ENCODE measurements around the gene CDC25B.

CDC25B gene

DNA sequence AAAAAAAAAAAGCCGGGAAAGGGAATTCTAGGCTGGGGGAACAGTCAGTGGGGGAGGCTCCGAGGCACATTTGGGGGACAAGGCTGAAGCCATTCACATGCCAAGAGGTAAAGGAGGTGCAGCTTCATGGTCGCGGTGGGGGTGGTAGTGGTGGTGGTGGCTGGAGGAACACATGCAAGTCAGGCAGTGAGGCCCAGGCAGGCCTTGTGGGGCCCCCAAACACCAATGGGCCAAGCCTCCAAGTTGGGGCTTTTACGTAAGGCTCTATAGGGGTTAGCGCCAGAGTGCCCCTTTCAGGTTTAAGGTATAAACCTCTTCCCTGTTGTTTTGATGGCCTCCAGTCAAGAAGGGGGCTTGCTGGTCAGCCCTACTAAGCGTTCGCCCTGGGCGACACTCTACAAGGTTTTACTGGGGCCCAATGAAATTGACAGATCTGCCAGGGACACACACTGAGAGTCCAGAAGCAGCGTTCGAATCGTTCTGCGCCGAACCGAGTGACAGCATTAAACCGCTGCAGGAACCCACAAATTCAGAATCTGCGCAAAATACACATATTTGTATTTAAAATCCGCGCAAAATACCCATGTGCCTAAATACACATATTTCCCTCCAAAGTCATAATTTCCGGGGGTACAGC lies 23.4 kb downstream of the CDC25B start:
- peak overlapping the region; percentile 29 to 71 for H3K4me3 ChIP-seq (replicated peaks in 1 of 2; ENCODE audit: low read depth in 2 of 2, low read length in 2 of 2)
- TF ChIP-seq, protein P1, sequence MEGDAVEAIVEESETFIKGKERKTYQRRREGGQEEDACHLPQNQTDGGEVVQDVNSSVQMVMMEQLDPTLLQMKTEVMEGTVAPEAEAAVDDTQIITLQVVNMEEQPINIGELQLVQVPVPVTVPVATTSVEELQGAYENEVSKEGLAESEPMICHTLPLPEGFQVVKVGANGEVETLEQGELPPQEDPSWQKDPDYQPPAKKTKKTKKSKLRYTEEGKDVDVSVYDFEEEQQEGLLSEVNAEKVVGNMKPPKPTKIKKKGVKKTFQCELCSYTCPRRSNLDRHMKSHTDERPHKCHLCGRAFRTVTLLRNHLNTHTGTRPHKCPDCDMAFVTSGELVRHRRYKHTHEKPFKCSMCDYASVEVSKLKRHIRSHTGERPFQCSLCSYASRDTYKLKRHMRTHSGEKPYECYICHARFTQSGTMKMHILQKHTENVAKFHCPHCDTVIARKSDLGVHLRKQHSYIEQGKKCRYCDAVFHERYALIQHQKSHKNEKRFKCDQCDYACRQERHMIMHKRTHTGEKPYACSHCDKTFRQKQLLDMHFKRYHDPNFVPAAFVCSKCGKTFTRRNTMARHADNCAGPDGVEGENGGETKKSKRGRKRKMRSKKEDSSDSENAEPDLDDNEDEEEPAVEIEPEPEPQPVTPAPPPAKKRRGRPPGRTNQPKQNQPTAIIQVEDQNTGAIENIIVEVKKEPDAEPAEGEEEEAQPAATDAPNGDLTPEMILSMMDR (IDR thresholded peaks at IDR 0.05; ENCODE audit: low read depth, low read length): no peak
- no peak for DNase-seq (ENCODE audit: low read depth in 2 of 2)

DNA sequence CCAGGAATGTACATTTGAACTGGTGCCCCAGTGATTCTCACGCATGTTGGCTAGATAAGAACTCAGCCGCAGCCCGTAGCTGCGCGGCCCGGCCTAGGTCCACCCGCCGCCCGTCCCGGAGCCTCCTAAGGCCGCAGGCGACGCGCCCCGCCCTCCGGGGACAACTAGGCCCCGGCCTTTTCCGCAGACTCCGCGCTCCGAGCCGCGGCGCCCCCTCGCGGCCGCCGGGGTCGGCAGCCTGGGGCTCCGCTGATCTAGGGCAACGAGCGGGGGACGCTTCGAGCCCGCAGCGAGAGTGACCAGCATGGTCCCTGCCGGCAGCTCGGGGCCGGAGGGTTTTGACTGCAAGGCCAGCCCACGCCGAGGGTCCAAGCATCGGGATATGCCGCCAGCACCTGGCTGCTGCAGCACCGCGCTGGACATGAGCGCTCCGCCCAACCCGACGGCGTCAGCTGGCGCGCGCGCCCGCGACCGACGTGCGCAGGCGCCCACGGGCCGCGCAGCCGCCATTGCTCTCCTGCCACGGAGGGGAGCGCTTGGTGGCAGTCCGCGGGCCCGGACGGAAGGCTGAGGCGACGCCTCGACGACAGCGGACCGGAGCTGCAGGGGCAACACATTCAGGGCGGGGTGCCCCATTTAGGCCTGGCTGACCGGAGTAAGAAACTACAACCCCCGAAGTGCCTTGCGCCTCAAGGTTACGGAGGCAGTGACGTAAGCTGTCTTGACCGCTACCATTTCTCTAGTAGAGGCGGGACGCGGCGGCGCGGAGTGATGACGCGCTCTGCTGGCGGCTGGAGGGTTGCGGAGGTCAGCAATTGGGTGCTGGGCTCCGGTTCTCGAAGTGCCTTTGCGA lies 24.2 kb downstream of the CDC25B start, which contains the start of gene AP5S1:
Gene AP5S1 (plus strand): TSS at position 500 of the 853 bp plus-strand sequence. CDS start 1,571 bp downstream, outside the sequence.
- H3K4me3 ChIP-seq (replicated peaks in 1 of 2; ENCODE audit: low read depth in 2 of 2, low read length in 2 of 2): peak within 1 kb of the TSS; percentile 66 to 71
- DNase-seq (ENCODE audit: low read depth in 2 of 2): peak; percentile 97 to 98
- TF ChIP-seq, protein P1 (IDR thresholded peaks at IDR 0.05; ENCODE audit: low read depth, low read length): peak; percentile 41

DNA sequence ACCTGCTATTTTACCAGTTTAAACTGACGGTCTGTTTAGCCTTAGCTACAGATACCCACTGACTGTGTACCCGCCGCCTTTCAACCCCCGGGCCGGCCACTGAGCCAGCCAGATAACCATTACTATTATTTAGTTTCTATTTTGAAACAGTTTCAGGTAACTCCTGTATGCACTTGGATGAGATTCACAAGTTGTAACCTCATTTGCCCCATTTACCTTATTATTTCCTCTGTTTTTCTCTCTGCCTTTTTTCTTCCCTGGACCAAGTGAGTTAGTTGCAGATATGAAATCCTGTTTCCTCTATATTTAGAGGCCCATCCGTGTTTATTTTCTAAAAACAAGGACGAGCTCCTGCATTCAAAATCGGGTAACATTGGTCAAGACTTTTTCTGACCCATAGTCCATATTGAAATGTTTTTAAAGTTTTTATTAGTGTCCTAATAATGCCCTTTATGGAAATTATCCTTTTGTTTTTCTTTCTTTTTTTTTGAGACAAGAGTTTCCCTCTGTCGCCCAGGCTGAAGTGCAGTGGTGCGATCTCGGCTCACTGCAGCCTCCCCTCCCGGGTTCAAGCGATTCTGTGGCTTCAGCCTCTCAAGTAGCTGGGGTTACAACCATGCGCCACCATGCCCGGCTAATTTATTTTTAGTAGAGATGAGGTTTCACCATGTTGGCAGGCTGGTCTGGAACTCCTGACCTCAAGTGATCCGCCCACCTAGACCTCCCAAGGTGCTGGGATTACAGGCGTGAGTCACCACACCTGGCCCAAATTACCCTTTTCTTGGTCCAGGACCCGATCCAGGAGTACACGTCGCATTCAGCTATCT lies 25.0 kb downstream of the CDC25B start:
- TF ChIP-seq, protein P1 (IDR thresholded peaks at IDR 0.05; ENCODE audit: low read depth, low read length): no peak
- peak overlapping the region; percentile 66 to 71 for H3K4me3 ChIP-seq (replicated peaks in 1 of 2; ENCODE audit: low read depth in 2 of 2, low read length in 2 of 2)
- DNase-seq (ENCODE audit: low read depth in 2 of 2): no peak

DNA sequence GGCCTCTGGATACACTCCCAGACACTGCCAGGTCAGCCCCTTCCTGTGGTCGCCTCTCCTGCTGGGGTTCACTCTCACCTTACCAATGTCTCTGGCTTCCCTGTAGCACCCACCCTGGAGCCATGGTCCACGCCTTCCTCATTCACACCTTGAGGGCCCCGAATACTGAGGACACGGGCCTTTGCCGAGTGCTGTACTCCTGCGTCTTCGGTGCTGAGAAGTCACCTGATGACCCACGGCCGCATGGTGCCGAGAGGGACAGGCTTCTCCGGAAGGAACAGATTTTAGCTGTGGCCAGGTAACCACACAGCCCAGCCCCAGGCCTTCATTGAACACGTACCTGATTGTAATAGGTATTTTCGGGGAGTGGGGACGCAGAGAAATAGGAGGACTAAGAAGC lies 25.9 kb downstream of the CDC25B start:
- TF ChIP-seq, protein P1 (IDR thresholded peaks at IDR 0.05; ENCODE audit: low read depth, low read length): no peak
- no peak overlapping the region for H3K4me3 ChIP-seq (replicated peaks in 1 of 2; ENCODE audit: low read depth in 2 of 2, low read length in 2 of 2)
- no peak for DNase-seq (ENCODE audit: low read depth in 2 of 2)

DNA sequence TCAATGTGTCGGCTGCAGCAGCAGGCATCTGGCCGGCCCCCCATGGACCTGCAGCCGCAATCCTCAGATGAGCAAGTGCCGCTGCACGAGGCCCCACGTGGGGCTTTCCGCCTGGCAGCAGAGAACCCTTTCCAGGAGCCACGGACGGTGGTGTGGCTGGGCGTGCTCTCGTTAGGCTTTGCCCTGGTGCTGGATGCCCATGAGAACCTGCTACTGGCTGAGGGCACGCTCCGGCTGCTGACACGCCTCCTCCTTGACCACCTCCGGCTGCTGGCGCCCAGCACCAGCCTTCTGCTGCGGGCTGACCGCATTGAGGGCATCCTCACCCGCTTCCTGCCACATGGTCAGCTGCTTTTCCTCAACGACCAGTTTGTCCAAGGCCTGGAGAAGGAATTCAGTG lies 27.8 kb downstream of the CDC25B start:
- DNase-seq (ENCODE audit: low read depth in 2 of 2): no peak
- TF ChIP-seq, protein P1 (IDR thresholded peaks at IDR 0.05; ENCODE audit: low read depth, low read length): no peak
- H3K4me3 ChIP-seq (replicated peaks in 1 of 2; ENCODE audit: low read depth in 2 of 2, low read length in 2 of 2): no peak overlapping the region

DNA sequence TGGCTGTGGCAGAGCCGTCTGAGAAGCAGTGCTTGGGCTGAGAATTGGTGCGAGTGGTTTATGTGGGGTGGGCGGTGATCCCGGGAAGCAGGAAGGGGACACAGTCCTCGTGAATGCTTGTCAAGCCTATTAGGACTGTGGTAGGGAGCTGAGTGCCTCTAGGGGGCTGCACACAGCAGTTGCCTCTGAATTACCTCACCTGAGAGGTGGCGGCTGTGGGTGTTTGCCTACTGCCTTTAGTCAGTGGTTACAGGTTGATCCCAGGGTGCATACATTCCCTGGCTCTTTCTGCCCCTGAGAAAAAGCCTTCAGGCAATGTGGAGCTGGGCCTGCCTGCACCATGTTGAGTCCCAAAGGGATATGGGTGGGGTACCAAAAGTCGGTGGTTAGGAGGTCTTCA lies 29.4 kb downstream of the CDC25B start:
- no peak overlapping the region for H3K4me3 ChIP-seq (replicated peaks in 1 of 2; ENCODE audit: low read depth in 2 of 2, low read length in 2 of 2)
- TF ChIP-seq, protein P1 (IDR thresholded peaks at IDR 0.05; ENCODE audit: low read depth, low read length): no peak
- no peak for DNase-seq (ENCODE audit: low read depth in 2 of 2)

All from cardiac fibroblast (primary cell).